ENCODE measurements around the gene APMAP. TPM values are rescaled to one million over a fixed set of nuclear protein-coding genes. Genes with fewer than 3 reads are reported as not detected.

The APMAP gene
- total RNA-seq, 1 experiment from 2014 or later: 77.7 TPM

DNA sequence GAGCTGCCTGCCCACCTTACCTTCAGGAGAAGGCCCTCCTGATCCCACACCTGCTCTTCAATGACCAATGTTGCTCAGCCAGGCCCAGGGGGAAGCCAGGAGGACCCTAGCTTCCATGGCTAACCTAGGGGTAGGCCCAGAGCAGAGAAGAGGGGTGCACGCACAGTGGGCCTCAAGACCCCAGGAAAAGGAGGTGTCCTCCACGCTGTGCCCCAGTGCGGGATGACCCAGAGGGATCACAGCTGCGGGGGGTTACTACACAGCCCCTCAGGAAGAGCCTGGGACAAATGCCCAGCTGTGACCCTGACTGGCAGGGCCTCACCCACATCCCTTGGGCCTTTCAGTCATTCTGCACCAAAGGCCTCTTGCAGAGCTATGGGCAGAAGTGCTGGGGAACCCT is 31.6 kb upstream of the APMAP start:
- no peak for DNase-seq (ENCODE audit: low read depth)

DNA sequence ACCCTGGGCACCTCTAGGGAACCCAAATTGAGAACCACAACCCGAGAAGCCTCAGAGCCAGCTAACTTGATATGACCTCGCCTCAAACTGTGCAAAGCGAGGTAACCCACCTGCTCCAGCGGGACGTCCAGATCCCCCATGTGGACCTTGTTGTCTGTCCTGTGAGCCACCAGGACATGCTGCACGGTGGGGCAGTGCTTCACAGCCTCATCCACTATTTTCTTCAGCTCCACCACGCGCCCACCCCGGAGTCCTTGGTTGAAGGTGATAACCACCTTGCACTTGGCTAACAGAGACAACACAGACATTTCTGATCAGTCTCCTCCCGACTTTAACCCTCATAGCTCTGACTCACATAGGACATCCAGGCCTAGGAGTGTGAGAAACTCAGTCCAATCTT is 30.8 kb upstream of the APMAP start:
- no peak for DNase-seq (ENCODE audit: low read depth)

DNA sequence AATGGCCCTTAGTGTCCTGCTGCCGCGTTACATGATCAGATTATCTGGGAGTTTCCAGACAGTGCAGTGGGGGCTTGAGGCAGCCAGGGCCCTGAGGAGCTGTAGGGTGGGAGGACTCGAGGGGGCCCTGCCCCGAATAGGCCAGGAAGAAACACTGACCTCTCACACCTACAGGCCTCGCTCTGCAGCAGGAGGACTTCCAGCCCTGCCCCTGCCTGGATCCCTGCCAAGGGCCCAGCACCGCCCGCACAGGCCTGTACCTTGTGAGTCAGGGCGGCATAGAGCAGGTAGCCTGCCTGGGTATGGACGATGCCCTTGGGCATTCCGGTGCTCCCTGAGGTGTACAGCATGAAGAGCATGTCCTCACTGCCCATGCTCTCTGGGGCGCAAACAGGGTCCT is 30.1 kb upstream of the APMAP start:
- DNase-seq (ENCODE audit: low read depth): no peak

DNA sequence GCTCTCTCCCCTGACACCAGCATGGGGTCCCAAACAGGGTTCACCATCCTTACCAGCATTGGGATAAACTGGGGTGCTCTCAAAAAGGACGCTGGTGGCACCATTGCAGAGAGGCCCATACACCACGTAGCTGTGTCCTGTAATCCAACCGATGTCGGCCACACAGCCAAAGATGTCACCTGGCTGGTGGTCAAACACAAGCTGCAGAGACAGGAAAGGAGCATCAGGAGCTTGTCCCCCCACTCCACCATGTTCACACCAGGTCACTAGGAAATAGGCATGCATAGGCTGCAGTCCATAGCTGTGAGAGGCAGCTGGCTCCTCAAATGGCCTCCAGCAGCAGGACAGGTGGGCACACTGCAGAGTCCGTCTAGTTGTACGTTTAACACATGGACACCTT is 28.8 kb upstream of the APMAP start:
- no peak for DNase-seq (ENCODE audit: low read depth)

DNA sequence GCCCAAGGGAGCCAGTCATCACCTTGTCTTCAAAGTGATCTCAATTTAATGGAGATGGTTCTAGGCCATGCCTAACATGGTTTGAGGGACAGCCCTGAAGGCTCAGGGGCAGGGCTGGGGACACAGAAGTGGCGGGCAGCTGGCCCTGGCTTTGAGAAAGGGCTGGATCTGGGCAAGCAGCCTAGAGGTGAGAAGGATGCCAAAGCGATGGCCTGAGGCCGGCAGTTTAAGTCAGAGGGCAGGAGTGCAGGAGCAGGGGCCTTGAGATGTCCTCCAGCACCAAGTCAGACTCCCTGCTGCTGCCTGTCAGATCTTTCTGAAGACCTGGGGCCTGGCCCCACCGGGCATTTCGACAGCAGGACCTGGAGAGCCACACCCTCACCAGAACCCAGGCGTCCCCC is 28.4 kb upstream of the APMAP start:
- no peak for DNase-seq (ENCODE audit: low read depth)

DNA sequence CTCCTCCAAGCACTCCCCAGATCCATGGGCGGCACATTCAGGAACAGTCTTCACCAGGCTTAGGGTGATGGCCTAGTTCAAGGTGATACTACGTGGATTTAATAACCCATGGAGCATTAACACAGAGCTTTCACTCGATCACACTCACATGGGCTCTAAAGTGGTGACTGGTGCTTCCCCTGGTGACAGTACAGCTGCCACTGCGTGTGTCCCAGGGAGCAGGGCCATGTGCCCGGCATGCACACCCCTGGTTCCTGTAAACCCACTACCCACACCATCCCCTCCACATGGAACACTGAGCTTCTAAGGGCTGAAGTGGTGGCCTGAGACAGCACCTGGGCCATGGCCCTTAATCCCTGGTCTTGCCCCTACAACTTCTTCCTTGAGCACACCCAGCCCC is 27.8 kb upstream of the APMAP start:
- no peak for DNase-seq (ENCODE audit: low read depth)

DNA sequence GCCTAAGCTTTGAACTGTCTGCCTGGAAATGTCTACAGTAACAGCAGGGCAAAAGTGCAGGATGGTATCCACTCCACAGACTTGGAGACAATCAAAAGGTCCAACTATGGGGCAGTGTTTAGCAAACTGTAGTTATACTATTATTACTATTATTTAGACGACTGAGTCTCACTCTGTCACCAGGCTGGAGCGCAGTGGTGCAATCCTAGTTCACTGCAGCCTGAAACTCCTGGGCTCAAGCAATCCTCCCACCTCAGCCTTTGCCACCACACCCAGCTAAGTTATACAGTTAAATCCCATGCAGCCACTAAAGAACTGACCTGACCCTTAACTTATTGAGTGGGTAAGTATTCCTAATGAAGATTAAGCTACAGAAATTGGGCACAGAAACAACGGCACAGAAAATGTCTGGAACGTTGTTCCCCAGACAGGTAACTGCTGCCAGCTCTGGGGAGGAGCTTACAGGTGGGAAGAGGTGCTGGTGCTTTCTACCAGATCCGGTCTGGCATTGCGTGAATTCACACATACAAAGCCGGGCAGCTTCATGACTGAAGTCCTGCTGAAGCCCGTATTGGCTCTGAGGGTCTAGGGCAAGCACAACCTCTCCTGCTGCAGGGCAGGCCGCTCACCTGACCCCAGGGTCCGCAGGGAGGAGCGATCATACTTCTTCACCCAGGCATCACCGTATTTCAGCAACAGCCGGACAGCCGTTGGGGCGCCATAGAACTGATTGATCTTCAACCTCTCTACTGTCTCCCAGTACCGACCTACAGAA is 27.0 kb upstream of the APMAP start:
- no peak for DNase-seq (ENCODE audit: low read depth)

DNA sequence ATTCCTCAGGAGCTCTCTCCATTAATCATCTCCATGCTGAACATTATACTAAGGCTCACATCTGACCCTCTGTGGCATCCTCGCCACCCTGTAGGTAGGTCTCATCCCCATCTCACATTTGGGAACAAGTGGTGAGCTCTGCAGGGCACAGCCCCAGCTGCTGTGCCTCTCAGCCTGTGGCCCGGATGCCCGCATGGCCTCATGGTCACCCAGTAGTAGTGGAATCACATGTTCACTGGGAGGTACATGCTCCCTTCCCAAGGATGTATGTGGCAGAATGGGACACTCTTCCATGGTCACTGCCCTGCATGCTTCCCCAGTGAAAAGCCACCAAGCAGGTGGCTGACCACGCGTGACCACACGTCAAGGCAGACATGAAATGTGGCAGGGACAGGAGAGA is 26.3 kb upstream of the APMAP start:
- DNase-seq (ENCODE audit: low read depth): no peak

DNA sequence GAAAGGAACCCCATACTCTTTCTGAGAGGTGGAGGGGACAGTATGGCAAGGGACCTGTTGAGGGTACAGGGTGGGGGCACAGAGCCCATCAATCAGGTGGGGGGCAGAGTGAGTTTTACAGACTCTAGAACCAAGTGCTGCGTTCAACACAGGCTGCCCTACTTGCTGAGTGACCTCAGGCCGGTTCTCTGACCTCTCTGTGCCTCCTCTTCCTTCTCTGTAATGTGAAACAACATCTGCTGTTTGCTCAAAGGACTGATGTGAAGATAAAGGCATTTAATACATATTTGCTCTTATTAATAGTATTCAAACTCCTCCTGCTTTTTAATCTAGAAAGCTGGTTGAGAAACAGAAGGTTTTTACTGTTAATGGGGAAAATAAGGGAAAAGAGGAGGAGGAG is 25.9 kb upstream of the APMAP start:
- DNase-seq (ENCODE audit: low read depth): no peak

DNA sequence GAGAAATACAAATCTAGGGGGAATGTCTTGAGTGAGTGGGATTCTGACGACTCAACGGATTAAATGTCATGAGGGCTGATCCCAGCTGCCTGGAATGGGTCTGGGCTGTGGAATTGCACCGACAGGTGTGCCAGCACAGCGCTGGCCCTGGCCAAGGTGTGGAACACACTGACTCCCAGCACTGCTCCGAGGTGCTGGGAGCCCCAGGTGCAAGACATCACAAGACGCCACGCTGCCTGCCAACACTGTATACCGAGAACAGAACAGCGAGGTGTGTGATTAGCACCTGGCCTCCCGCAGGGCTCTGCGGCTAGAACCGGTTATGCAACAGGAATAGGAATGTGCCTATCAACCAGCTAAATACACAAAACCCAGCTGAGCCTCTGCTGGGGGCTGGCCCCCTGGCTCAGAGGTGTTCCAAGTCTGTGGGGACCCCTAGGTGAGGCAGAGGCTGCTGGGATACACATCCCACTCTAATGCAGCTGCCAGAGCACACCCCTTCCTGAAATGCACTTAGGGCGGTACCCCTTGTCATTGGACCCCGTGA is 24.8 kb upstream of the APMAP start:
- DNase-seq (ENCODE audit: low read depth): no peak

DNA sequence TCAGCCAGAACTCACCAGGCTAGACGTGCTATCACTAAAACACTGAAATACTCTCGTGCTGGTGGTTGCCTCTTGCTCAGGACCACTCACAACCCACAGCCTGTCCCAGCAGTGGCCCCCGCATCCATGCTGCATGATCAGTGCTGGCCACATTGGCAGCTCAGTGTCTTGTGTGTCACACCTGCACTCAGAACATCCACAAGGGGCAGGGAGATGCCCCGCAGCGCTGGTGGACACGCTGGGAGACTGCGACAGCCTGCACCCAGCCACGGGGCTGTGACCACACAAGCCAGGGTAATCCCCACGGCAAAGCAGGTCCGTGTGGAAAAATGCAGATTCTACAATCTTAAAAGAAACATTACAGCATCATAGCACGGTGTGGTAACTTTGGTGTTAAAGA is 23.9 kb upstream of the APMAP start:
- no peak for DNase-seq (ENCODE audit: low read depth)

DNA sequence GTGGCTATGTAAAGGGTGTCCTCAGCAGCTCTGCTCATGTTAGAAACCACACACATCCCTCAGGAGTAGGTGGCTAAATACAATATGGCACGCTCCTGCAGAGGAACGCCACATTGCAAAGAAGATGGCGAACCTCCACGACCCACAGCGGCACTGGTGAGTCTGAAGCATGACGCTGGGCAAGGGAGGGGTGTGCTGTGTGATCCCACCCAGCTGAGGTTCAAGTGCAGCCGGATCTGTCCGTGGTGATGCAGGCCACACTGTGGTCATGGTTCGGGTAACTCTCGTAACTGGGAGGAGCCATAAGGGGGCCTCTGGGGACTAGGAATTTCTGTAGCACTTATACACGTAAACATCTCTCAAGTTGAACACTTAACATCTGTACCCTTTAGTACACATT is 23.4 kb upstream of the APMAP start:
- no peak for DNase-seq (ENCODE audit: low read depth)

DNA sequence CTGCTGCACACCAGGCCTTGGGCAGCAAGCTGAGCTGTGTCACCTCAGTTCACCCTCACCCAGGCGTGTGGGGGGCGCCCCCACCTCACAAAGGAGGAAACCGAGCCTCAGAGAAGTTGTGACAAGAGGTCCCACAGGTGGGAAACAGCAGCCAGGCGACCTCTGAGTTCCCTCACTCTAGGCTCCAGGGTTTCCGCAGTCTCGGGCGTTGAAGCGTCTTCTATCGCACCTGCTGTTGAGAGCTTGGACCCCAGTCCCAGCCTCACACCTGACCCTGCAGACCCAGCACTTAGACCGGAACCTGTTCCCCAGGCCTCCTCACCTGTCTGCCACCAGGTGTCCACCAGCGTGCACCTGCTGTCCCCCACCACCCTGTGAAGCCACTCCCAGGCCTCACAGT is 22.3 kb upstream of the APMAP start:
- DNase-seq (ENCODE audit: low read depth): no peak

DNA sequence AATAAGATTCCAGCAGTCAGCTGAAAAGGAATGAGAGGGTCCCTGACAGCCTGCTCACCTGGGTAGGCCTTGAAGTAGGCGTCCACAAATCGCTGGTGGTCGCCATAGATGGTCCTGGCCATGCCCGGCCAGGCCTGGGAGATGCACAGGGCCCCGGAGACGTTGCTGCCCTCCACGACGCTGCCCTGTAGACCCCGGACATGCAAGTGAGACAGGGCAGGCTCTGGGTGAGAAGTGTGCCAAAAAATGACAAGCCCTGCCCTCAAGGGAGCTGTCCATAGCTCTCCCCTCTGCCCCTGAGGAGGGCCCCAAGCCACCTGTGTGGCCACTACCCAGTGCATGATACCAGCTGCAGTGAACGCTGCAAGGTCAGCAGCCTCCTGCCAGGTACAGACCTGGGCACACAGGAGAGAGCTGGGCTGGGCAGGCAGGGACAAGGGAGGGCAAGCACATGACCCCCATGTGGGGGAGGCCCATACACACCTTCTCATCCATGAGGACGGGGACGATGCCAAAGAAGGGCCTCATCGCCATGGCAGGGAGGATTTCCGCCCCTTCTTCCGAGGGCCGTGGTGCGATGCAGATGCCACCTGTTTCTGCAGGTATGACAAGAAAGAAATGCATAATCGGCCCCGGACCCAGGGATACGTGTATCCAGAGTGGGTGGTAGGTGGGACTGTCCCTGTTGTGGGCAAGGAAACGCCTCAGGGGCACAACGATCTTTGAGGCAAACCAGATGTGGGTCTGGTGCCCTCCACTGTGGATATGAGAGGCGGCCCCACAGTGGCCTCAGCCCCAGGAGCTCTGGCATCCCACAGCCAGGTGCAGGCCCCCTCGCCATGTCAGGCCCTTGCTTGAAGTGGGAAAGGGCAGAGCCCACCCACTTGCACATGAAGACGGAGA is 21.2 kb upstream of the APMAP start:
- DNase-seq (ENCODE audit: low read depth): no peak

DNA sequence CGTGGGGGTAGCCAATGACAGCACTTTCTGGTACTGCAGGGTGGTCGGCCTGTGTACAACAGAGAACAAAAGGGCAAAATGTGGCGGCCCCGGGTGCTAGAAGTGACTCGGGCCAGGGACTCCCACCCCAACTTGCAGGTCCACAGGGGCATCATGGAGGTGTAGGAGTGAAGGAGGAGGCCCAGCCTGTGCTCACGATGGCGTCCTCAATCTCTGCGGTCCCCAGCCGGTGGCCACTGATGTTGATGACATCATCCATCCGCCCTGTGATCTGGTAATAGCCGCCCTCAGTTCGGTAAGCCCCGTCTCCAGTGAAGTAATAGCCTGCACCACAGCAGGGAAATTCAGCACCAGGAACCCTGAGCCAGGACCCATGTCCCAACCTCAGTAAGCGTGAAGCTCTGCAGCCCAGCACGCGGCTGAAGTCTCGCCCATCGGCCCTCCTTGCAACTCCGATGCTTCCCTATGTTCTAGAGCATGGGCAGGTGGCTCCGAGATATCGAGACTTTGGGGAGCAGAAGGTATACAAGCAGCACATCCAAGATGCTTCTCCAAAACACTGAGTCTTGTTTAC is 20.2 kb upstream of the APMAP start:
- no peak for DNase-seq (ENCODE audit: low read depth)

DNA sequence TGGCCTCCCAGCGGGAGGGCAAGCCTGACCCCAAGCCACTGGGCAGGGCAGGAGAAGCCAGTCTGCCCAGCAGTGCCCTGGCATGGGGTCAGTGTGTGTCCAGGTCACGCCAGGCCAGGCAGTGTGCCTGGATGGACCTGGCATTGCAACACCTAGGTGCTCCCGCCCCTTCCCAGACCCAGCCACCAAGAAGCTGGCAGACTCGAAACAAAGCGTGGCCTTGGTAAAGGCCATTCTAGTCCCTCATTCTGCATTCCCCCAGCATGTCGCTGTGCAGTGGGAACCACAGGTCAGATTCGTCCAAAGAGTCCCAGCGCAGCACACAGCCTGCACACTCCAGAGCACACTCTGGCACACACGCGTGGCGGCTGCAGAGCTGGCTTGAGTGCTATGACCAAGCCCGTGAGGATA is 19.3 kb upstream of the APMAP start:
- DNase-seq (ENCODE audit: low read depth): no peak

DNA sequence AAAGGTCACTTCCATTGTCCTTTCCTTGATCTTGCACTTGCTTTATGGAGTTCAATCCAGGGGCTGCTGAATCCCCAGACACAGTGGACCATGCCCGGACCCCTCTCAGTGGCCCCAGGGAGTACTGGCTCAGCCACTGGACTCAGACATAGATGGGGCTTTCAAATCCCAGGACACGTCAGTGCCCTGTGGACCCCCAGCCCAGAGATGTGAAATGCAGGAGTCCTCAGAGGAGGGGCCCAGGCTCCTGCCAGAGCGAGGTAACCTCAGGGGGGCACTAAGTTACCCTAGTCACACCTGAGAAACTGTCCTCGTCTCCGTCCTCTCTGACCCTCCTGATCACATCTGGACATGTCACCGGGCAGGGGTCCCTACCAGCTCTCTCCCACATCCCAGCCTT is 18.7 kb upstream of the APMAP start:
- no peak for DNase-seq (ENCODE audit: low read depth)

DNA sequence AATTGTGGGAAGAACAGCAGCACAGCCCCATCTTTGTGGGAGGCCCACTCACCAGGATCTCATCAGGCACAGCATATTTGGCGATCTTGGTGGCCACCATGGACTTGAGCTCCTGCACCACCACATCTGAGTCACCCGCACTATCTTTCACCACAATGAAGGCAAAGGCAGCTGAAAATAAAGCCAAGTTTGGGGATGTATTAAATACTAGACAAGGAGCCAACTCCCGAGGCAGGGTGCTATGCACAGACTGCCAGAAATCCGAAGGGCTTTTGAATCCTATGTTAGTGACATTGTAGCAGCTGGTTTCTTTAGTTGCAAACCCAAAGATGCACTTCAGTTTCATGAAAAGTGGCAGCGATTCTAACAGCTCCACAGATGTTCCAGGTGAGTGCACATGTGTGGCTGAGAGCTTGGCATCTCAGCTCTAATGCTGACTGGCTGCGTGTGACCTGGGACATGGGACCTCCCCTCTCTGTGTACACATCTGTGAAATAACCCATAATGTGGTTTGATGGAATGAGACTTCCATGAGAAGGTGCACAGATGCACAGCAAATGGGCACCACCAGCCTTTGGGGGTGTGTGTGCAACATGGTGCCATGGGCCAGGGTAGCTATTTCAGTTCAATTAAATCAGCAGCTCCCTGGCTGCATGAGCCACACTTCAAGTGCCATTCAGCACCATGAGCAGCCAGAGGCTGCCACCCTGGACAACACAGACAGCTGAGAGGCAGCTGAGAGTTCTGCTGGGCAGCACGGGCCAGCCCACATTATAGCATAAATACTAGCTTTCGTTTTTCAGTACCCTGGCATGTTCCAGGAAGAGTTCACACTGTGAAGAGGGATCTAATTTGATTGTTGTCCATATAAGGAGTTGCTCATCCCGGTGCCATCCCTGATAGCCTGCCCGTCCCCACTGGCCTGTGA is 16.9 kb upstream of the APMAP start:
- peak; percentile 45 for DNase-seq (ENCODE audit: low read depth)

DNA sequence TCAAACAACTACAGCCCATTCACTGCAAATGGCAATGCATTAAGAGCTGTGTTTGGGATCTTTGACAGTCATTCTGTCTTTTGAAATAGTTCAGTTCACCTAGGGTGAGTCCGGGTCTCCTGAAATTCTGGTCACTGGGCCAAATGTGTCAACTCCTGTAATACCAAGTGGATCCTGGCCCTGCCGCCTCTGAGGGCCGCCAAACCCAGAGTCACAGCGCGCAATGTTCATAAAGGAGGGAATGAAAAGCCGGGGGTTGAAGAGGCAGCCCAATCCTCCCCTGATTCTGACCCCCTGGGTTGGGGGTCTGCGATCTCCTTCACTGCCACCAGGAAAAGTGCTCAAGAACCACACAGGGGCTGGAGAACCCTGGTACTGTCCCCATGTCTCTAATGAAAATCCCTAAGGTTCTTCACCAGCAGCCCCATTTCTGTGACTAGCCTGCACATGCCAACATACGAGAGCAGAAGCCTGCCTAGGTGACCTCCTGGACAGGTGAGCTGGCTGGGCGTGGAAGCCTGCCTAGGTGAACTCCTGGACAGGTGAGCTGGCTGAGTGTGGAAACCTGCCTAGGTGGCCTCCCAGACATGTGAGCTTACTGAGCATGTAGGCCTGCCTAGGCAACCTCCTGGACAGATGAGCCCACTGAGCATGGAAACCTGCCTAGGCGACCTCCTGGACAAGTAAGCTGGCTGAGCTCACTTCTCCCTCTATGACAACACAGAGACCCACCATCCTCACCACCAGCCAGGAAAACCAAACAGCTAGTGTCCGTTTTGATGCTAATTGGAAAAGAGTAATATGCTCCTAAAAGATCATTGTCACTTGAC is 16.1 kb upstream of the APMAP start:
- no peak for DNase-seq (ENCODE audit: low read depth)

DNA sequence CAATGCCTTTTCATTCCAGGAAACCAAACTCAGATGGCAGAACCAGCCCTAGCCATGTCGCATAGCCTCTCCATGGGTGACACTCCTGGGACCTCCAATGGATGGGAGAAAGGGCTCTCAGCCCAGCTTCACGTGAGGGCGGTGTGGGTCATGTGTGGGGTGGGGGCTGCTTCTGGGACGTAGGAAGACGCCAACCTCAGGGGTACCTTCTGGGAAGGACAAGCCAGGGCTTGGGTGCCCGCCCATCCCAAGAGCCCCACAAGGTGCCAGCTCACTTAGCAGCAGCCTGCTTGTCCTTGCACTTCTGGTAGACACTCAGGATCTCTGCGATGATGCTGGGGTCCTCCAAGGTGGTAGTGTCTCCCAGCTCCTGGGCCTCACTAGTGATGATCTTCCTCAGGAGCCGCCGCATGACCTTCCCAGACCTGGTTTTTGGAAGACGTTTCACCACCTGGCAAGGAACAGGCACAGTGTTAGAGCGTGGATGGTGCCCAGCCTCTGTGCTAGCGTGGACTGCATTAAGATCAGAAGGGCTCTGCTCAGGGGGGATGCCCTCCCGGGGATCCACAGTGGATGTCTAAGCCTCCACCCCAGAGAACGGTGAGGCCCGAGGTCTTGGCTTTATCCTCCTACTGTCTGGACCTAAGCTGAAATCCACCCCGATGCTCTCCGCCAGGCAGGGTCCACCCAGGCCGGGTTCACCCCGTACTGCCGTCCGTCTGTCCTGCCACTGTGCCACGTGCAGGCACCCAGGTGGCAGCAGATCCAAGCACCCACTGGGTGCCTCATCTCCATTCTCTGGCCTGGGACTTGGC is 15.1 kb upstream of the APMAP start:
- DNase-seq (ENCODE audit: low read depth): no peak
